Measurements from ENCODE around the gene GPR137B.
A peak's percentile ranks its signal among the peaks of the same experiment; 100 is the strongest.

The GPR137B gene

DNA sequence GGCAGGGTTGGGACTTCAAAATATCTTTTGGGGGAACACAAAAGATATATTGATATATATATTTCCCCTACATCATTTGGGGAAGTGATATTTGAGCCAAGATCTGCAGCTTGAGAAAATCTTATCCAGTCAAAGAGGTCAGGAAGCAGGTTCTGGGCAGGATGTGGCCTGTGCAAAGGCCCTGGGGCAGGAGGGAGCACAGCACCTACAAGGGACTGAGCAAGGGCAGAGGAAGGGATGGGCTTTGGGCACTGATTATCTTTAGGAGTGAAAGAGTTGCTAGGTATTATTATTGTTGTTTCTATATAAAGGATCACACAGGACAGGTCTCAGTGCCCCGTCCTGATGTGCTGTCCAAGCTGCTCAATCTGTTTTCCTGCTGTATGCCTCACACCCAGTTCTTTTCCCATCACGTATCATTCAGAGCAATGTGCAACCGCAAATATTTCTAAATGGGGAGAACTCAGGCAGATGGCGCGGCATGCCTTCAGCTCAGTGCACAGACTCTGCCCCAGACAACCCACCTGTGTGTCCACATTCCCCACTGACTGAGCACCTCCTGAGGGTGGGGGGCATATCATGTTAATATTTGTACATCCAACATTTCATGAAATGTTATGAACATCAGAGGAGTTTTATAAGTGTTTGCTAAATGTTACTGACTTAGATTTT is 28.1 kb upstream of the GPR137B start:
- DNase-seq: no peak

DNA sequence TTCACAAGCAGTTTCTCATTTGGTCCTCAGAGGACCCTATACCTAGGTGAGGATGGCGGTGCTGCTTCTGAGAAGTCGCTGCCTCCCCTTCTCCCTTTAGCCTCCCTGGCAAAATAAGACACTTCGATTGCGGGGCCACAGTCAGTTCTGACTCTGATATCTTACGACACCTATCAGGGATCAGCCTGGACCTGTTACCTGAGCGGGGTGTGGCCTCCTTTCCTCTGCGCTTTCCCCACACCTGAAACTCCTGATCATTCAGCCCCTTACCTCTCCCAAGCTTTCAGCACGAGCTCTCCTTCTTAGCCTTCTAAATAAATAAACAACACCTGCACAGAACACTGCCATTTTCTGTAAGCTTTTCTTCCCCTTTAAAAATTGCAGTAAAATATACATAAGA is 24.6 kb upstream of the GPR137B start:
- DNase-seq: no peak

DNA sequence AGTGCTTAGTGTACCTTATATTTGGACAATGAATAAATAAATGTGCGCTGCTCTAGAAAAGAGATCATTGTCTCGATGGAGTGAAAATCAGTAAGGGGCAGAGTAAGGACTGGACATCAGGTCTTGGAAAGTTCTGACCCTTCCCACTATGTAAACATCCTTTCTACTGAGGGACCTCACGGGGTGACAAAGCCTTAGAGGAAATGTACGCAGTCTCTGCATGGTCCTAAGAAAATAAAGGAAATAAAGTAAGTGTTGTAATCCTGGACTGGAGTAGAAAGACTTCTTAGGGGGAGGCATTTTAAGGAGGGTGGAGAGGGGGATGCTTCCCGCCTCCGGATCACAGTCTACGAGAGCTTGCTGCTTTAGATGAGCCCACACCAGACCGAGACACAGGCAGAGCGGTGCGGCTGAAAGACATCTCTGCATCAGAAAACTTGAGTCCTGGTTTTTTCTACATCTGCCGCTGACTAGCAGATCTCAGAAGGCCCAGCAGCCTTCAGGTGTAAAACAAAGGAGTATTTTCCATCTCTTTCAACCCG is 22.3 kb upstream of the GPR137B start:
- no peak for DNase-seq

DNA sequence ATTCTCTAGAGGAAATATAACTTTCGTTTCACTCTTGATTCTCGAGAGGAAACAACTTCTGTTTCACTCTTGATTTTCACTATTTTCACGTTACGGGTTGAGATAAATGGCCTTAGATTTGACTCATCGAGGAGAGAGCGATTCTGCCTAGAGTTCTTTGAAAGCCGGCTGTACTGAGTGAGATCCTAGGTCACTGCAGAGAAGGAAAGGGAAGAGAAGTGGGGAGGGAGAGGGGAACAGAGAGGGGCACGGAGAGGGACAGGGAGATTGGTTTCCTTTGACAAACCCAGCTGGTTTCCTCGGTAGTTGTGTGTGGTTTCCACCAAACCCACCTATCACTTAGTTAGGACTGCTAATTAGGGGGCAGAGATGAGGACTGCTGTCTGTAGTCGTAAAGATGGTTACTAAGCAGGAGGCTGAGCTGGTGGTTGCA is 21.6 kb upstream of the GPR137B start:
- DNase-seq: no peak

DNA sequence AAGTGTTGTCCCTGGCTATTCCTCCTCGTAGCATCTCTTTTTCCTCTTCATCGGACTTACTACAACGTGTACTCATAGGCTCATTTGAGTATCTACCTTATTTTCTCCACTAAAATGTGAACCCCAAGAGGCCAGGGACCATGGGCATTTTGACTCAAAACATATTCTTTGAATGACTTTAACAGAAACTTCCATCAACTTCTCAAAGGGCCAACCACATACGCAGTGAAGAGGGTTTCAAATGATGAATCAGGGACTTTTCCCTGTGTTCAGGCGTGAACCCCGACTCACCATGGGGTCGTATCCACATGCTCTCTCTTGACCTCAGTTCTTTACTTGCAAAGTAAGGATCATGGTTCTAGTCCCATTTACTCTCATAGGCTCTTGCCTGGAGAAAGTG is 20.2 kb upstream of the GPR137B start:
- DNase-seq: no peak

DNA sequence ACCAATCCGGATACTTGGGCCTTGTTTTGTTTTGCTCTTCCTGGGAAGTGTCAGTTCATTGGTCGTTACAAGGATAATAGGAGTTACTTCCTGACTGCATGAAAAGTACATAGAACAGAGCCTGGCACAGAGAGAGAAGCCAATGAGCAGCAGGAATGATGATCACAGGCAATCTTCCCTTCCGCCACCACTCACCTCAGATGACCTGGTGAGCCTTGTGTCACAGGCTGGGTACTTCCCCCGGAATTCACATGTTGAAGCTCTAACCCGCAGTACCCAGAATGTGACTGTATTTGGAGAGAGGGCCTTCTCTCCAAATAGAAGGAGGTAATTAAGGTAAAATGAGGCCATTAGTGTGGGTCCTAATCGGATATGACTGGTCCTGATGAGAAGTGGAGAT is 18.8 kb upstream of the GPR137B start:
- no peak for DNase-seq

DNA sequence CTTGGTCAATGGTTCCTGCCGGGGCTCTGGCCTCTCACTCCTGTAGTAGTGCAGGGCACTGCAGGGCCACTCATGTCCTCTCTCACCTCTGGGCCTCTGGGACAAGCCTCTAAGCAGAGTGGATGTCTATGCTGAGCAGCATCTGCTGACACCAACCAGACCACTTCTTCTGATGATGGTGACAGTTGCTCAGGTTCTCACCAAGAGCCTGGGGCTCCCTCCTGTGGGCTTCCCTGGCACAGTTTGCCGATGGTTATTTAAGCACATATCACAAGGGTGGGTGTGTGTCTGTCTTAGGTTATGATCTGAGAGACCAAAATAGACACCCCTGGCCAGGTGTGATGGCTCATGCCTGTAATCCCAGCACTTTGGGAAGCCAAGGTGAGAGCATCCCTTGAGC is 17.4 kb upstream of the GPR137B start:
- DNase-seq: no peak

DNA sequence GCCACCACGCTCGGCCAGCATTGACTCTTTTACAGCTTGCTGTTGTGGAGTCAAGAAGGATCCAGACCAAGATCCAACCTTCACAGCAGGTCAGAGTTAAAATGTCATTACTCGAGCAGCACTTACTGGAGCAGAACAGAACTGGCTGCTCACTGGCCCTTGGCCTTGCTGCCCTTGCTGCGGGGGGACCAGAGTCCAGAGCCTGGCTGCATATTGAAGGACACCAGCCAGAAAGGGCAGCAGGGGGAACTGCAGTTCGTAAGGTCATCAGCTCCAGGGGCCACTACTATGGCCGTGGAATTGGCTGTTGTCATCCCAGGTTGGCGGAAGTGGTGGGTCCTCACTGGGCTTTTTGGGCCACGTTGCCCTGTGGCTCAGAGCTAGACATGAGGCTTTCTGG is 15.3 kb upstream of the GPR137B start:
- DNase-seq: no peak

DNA sequence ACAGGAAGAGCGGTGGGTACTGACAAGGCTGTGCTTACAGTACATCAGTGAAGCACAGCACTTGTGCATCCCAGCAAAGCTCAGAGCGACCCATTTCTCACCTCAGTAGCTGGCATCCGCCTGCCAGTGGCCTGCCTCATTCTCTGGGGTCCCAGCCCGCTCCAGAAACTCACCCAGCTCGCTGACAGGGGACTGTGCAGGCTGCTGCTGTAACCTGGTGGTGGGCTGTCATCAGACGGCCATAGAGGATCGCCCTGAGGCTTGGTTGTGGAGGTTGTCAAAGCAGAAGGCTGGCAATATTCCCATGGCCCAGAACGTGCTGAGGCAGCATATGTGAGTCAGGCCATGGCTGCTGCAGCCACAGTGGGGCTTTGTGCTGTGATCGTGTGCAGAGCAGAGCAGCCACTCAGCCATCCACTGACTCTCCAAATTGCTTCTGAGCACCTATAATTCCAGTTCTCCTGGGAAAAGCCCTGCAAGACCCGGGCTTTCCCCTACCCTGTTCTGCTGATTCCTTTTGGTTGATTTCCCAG is 13.6 kb upstream of the GPR137B start:
- peak; percentile 7 for DNase-seq

DNA sequence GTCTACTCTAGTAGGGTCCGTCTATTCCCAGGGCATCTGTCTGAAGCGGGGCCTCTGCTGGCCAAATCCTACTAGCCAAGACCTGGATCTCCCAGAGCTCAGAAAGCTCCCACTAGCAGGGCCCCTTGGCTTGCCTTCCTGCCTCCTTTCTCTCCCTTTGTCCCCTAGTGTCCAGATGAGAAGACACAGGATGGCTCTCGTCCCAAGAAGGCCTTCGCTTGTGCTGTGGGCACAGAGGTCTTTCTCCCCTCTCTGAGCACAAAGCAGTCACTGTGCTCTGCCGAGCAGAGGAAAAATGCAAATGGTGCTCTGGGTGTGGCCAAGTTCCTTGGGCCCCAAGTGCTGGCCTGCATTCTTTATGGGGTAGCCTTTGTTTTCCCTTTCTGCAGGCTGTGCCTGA is 13.0 kb upstream of the GPR137B start:
- no peak for DNase-seq

DNA sequence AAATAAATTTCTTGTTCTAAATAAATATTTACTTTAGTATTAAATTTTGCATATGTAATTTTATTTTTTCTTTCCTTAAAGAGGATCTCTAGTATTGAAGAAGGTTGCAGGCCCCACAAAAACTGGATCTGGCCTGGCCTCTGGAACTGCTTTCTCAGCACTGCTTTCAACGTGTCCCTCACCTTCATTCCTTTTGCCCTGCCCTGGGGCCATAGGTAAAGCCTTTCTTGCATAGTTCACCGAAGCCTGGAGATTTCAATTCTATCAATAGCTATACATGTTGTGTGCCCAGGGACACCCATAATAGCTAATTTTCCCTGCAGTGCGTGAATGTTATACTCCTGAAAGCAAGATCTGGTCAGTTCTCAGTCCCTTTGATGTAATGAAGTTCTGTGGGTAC is 12.0 kb upstream of the GPR137B start:
- DNase-seq: no peak

DNA sequence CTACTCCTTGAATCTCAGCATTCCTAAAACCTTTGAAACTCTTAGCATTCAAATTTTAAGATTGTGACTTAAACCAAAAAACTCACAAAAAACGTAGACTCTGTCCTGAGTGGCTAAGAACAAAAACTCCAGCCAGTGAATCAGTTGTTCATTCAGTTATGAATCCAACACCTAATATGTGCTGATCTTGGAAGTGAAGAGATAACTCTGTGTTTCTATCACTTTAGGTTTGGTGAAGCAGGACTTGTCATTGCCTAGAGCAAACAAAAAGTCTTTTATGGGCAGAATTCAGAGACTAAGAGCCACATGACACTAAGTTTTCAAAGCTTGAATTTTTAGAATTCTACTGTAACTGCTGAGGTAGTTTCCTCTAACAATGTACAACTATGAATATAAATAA is 10.4 kb upstream of the GPR137B start:
- no peak for DNase-seq

DNA sequence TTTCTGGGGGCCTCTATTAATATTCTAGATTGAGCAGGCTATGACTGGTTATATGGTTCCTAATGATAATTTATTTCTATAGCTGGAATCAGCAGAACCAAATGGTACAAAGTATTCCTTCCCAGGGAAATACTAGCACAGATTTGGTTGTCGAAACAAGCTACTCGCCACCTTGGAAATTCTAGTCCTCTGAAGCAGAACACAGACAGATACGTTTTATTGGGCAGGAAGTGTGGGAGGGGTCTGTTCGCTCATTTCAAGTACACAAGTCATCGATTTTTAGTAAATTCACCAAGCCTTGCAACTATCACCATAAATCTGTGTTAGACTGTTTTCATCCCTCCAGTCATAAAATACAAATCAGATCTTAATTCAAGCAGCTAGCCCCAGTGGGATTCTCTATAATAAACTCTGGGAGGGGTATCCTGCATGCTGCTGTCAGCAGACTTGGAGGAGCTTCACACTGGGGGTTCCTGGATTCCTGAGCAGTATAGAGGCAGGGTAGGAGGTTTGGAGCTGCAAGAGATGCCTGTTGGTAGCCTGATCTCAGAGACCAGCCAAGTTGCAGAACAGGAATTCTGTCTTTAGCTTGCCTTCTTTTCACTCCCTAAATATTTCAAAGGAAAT is 9.8 kb upstream of the GPR137B start:
- no peak for DNase-seq

DNA sequence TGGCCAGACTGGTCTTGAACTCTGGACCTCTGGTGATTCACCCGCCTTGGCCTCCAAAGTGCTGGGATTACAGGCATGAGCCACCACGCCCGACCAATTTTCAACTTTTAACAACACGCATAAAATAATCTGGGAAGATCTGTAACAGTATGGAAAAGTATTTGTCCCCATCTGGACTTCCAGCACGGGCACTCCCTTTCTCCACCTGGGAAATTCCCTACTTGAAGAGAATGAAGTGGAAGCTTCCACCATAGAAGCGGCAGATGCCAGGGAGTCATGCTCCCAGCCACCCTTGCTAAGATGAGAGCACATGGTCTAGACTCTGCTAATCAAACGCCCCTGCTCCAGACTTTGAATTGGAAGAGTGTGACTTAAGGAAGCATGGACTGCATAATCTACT is 9.0 kb upstream of the GPR137B start:
- no peak for DNase-seq

DNA sequence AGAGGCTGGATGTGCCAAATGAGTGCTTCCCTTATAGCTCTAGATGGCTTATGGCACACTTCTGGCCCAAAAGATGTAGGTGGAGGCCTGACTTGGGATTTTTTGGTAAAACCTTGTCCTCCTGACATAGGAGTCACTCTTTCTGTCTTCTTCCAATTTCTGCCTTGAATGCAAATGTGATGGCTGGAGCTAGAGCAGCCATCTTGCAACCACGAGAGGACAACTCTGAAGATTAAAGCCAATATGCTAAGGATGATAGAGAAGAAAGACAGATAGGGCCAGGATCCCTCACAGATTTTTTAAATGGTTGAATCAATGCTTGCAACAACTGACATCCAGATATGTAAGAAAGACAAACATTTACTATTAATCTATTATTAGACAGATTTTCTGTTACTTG is 8.5 kb upstream of the GPR137B start:
- no peak for DNase-seq

DNA sequence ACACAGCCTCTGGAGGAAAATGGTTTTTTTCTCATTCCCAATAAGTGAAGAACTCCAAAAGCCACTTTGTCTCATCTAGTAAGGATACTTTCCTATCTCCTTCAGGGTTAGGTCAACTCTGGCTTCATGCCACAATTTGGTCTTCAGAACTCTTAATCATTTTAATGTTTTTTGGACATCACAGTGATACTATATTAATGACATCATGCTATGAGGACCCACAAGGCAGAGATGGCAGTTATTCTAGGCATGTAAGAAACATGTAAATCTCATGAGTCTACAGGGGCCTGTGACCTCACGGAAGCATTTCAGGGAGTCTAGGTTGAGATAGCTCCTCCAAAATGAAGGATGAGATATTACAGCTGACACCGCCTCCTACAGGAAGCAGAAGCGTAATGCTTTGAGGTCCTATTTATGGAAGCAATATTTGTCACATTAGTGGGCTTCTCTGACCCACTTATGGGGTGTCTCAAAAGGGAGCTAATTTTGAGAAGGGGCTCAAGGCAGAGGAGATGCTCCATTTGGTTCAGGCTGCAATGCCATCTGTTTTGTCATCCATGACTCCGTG is 5.0 kb upstream of the GPR137B start:
- DNase-seq: no peak

DNA sequence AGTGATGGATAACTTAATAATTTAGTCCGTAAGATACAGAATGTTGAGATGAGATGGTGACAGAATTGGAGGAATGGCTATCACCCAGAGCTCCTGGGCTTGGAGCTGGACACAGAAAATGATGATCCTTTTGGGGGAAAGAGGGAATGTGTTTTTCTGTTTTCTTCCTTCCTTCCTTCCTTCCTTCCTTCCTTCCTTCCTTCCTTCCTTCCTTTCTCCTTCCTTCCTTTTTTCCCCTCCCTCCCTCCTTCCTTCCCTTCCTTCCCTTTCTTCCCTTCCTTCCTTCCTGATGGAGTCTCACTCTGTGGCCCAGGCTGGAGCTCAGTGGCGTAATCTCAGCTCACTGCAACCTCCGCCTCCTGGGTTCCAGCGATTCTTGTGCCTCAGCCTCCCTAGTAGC is 2.8 kb upstream of the GPR137B start:
- no peak for DNase-seq

DNA sequence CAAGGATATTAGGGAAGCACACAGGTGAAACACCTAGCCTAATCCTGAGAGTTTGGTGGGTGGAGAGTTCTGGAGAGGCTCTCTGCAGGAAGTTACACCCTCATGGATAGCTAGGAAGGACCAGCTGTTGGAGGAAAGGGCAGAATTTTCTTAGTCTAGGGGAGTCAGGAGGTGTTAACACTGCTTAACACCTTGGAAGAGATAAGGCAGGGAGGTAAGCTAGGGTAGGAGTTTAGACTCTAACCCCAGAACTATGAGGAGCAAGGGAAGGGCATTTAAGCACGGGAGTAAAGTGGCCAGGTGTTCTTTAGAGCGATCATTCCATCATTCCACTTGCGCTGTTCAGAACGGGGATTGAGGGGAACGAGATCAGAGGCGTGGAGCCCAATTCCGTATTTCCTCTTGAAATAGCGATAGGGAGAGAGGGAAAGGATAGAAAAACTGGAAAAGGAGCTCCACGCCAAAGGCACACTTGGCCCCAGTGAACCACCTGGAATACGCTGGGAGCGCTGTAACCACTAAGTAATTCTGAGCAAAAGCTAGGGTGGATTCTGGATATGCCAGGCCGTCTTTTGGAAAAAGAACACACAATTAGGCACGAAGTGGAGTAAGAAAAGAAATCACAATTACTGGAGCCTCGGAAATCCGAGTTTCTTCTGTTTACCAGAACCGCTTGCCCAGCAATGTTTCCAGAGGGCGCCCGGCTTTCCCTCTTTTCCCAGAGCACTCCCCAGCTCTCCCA is 1.5 kb upstream of the GPR137B start:
- no peak for DNase-seq

DNA sequence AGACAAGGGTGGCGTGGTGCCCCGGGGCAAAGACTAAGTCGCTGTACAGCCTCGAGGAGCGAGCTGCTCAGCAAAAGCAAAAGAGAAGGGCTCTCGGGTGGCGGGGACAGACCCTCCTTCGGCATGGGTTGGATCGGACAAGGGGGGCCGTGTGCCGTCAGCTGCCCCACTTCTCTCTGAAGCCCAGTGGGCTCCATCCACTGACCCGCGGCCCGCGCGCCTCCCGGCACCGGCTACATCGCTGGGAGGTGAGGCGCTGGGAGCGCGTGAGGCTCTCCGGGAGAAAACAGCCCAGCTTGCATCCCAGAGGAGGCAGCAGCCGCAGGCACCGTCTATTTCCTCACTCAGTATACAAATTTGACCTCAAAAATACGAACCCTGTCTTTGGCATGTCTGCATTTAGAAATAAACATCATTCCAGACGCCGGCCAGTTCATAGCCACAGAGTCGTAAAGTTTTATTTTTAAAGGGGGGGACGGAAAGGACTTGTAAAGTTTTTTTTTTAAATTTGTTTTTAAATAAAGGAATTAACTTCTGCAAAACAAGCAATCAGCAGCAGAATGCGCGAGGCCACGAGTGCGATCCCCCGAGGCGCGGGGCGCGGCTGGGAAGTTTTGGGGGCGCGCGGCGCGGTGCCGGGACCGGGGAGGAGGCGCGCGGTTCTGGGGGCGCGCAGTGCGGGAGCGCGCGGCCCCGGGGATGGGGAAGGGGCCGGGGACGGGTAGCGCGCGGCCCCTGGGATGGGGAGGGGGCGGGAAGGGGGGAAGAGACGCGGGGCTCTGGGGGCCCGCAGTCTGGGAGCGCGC is 689 bp upstream of the GPR137B start:
- DNase-seq: peak; percentile 61

DNA sequence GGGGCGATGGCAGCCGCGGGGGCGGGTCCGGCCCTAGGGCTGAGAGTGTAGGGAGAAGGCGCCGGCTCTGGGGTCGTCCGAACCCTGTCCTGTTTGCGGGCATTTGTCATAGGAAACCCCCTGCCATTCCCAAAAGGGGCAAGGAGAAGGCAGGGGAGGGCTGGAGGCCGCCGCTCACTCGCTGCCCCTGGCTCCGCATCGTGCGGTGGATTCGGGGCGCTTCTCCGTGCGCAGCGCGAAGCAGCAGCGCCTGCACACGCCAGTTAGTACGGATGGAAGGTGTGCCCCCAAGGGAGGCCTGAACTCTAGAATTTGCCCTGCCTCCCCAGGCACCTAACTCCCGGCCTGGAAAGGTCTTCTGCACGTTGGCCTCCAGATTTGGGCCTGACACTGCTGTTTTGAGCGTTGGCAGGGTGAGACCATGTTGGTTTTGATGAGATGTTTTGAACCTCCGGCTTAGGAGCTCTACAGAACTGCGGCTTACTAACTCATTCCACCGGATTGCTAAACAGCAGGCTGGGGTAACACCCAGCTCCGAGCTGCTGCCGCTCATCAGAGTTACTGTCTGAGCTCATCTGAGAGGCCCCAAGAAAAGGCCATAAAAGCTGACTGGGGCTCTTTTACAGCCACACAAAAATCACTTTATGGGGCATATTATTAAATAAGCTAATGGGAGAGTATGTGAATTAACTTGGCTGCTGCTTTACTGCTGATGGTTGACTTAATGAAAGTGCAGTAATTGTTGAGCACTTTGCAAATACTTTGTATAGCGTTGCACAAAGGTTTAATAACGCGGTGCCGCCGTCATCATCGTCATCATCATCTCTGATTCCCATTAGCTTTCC is 987 bp downstream of the GPR137B start:
- DNase-seq: peak; percentile 61

DNA sequence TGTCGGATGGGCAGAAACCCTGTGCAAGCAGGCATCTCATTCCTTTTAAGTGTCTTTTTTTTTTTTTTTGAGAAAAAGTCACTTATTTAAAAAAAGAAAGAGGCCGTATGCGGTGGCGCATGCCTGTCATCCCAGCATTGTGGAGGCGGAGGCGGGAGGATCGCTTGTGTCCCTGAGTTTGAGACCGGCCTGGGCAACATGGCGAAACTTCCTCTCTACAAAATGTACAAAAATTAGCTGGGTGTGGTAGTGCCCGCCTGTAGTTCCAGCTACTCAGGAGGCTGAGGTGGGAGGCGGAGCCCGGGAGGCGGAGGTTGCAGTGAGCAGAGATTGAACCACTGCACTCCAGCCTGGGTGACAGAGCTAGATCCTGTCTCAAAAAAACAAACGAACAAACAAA is 1.7 kb downstream of the GPR137B start:
- DNase-seq: no peak

All from EL (cell line).